Epithelial cell of esophagus (primary cell): ENCODE data around the gene CLTB.
A peak's percentile ranks its signal among the peaks of the same experiment; 100 is the strongest.

Experiments
- DNase-seq: peaks from one replicate; pipeline ENCODE4 v3.0.0; 2010; ENCODE audit warnings: low read depth
- H3K4me3 ChIP-seq: 2 replicates; pipeline ENCODE4 v1.5.1; 2011; ENCODE audit warnings: mild to moderate bottlenecking, low read length, control low read depth
- CTCF ChIP-seq: IDR thresholded peaks from 2 replicates; pipeline ENCODE4 v1.5.1; 2011; ENCODE audit warnings: low read depth, mild to moderate bottlenecking, low read length, control low read depth, inconsistent platforms; ENCODE audit not compliant: insufficient read depth; ENCODE audit errors: missing control alignments

The CLTB gene

GRCh38 chr5:176440927-176441706 is 24.8 kb upstream of the CLTB start:
- no peak for DNase-seq
- no peak for TF ChIP-seq CTCF
- H3K4me3 ChIP-seq, result no peak overlapping the region

- no peak overlapping the region for H3K4me3 ChIP-seq
- DNase-seq, result peak; percentile 75
- no peak for TF ChIP-seq CTCF
These were observed 22.8 kb upstream of the CLTB start for GRCh38 chr5:176438959-176439757.

GRCh38 chr5:176436656-176437055 is 20.3 kb upstream of the CLTB start:
- TF ChIP-seq CTCF, result no peak
- H3K4me3 ChIP-seq, result no peak overlapping the region
- DNase-seq, result no peak

- H3K4me3 ChIP-seq, result no peak overlapping the region
- DNase-seq, result no peak
- no peak for TF ChIP-seq CTCF
These were observed 16.4 kb upstream of the CLTB start for GRCh38 chr5:176432707-176433106.

GRCh38 chr5:176429972-176430371 is 13.6 kb upstream of the CLTB start:
- TF ChIP-seq CTCF, result no peak
- no peak for DNase-seq
- no peak overlapping the region for H3K4me3 ChIP-seq

GRCh38 chr5:176427971-176428370 is 11.6 kb upstream of the CLTB start:
- peak; percentile 52 for DNase-seq
- no peak for TF ChIP-seq CTCF
- no peak overlapping the region for H3K4me3 ChIP-seq
